ENCODE results near the gene DEPDC1B.
"Not testable (repeated sequence)": the region's sequence is repeated elsewhere in the genome, so short reads cannot be mapped to it uniquely, and the experiment has no call there.

Gene DEPDC1B

GRCh38 chr5:60576425-60576824 is 123.5 kb downstream of the DEPDC1B start:
- Histone ChIP-seq H3K4me3 (ENCODE audit: low read depth in 1 of 2, low read length in 2 of 2) (no peak overlapping the region), H3K27ac (ENCODE audit: low read length) (no peak overlapping the region), H3K27me3 (ENCODE audit: insufficient read depth, low read length, poor library complexity) (no peaks in the 10 kb centered on the region), H4K20me1 (ENCODE audit: insufficient read depth, low read length) (no peaks in the 10 kb centered on the region), H2AFZ (ENCODE audit: low read depth, low read length) (no peak overlapping the region), H3K9me3 (ENCODE audit: insufficient read depth, low read length, severe bottlenecking) (peaks cover 17% of the 10 kb centered on the region), H3K36me3 (ENCODE audit: insufficient read depth, low read length) (peaks cover 8% of the 10 kb centered on the region; the same call in 1 of the 2 replicates), H3K4me1 (ENCODE audit: insufficient read depth, low read length) (peaks cover 21% of the 10 kb centered on the region), H3K79me2 (ENCODE audit: insufficient read depth, low read length) (no peaks in the 10 kb centered on the region), H3K4me2 (ENCODE audit: insufficient read depth, low read length) (no peak overlapping the region), H3K9ac (ENCODE audit: low read depth, low read length) (no peak overlapping the region)
- no peak for ATAC-seq (ENCODE audit: insufficient read depth, low read depth)
- DNase-seq: no peak
- TF ChIP-seq CTCF (IDR thresholded peaks at IDR 0.05; ENCODE audit: borderline replicate concordance, extremely low read depth, low read length, poor library complexity, severe bottlenecking): no peak
- TF ChIP-seq EZH2 (IDR thresholded peaks at IDR 0.05; ENCODE audit: borderline replicate concordance, low read depth, low read length, severe bottlenecking): no peak

- H3K4me3 ChIP-seq (ENCODE audit: low read depth in 1 of 2, low read length in 2 of 2): no peak overlapping the region
- no peak overlapping the region for H3K4me2 ChIP-seq (ENCODE audit: insufficient read depth, low read length)
- H3K79me2 ChIP-seq (ENCODE audit: insufficient read depth, low read length): no peaks in the 10 kb centered on the region
- H3K9ac ChIP-seq (ENCODE audit: low read depth, low read length): no peak overlapping the region
- no peaks in the 10 kb centered on the region for H4K20me1 ChIP-seq (ENCODE audit: insufficient read depth, low read length)
- H3K9me3 ChIP-seq (ENCODE audit: insufficient read depth, low read length, severe bottlenecking): peaks cover 21% of the 10 kb centered on the region
- no peaks in the 10 kb centered on the region for H3K4me1 ChIP-seq (ENCODE audit: insufficient read depth, low read length)
- no peak overlapping the region for H3K27ac ChIP-seq (ENCODE audit: low read length)
- DNase-seq: peak; percentile 22
- no peak for ATAC-seq (ENCODE audit: insufficient read depth, low read depth)
- H3K27me3 ChIP-seq (ENCODE audit: insufficient read depth, low read length, poor library complexity): no peaks in the 10 kb centered on the region
- no peak for TF ChIP-seq EZH2 (IDR thresholded peaks at IDR 0.05; ENCODE audit: borderline replicate concordance, low read depth, low read length, severe bottlenecking)
- TF ChIP-seq CTCF (IDR thresholded peaks at IDR 0.05; ENCODE audit: borderline replicate concordance, extremely low read depth, low read length, poor library complexity, severe bottlenecking): no peak
- H2AFZ ChIP-seq (ENCODE audit: low read depth, low read length): no peak overlapping the region
- no peaks in the 10 kb centered on the region; the same call in 1 of the 2 replicates for H3K36me3 ChIP-seq (ENCODE audit: insufficient read depth, low read length)
Observed at GRCh38 chr5:60568646-60569045, 131.3 kb downstream of the DEPDC1B start.

GRCh38 chr5:60563696-60564324 is 136.2 kb downstream of the DEPDC1B start:
- Histone ChIP-seq H4K20me1 (ENCODE audit: insufficient read depth, low read length) (no peaks in the 10 kb centered on the region), H3K79me2 (ENCODE audit: insufficient read depth, low read length) (no peaks in the 10 kb centered on the region), H3K4me2 (ENCODE audit: insufficient read depth, low read length) (no peak overlapping the region), H3K27me3 (ENCODE audit: insufficient read depth, low read length, poor library complexity) (no peaks in the 10 kb centered on the region), H3K4me3 (ENCODE audit: low read depth in 1 of 2, low read length in 2 of 2) (no peak overlapping the region), H3K9ac (ENCODE audit: low read depth, low read length) (no peak overlapping the region), H3K9me3 (ENCODE audit: insufficient read depth, low read length, severe bottlenecking) (peaks cover 17% of the 10 kb centered on the region), H3K36me3 (ENCODE audit: insufficient read depth, low read length) (no peaks in the 10 kb centered on the region; the same call in 1 of the 2 replicates), H2AFZ (ENCODE audit: low read depth, low read length) (no peak overlapping the region), H3K27ac (ENCODE audit: low read length) (no peak overlapping the region), H3K4me1 (ENCODE audit: insufficient read depth, low read length) (no peaks in the 10 kb centered on the region)
- TF ChIP-seq CTCF (IDR thresholded peaks at IDR 0.05; ENCODE audit: borderline replicate concordance, extremely low read depth, low read length, poor library complexity, severe bottlenecking): no peak
- TF ChIP-seq EZH2 (IDR thresholded peaks at IDR 0.05; ENCODE audit: borderline replicate concordance, low read depth, low read length, severe bottlenecking): no peak
- DNase-seq: no peak
- ATAC-seq (ENCODE audit: insufficient read depth, low read depth): no peak

GRCh38 chr5:60553291-60553690 is 146.7 kb downstream of the DEPDC1B start:
- not testable (repeated sequence) for H3K79me2 ChIP-seq (ENCODE audit: insufficient read depth, low read length); DNase-seq; H4K20me1 ChIP-seq (ENCODE audit: insufficient read depth, low read length); H3K4me3 ChIP-seq (ENCODE audit: low read depth in 1 of 2, low read length in 2 of 2); H3K27ac ChIP-seq (ENCODE audit: low read length); H3K9ac ChIP-seq (ENCODE audit: low read depth, low read length); H3K9me3 ChIP-seq (ENCODE audit: insufficient read depth, low read length, severe bottlenecking); ATAC-seq (ENCODE audit: insufficient read depth, low read depth); H3K4me2 ChIP-seq (ENCODE audit: insufficient read depth, low read length); H3K27me3 ChIP-seq (ENCODE audit: insufficient read depth, low read length, poor library complexity); H3K36me3 ChIP-seq (ENCODE audit: insufficient read depth, low read length); H3K4me1 ChIP-seq (ENCODE audit: insufficient read depth, low read length); H2AFZ ChIP-seq (ENCODE audit: low read depth, low read length)

Measured in DND-41 (cell line).